GM21576 (cell line): ENCODE measurements around the gene ANKRD44.

Source experiments
- ATAC-seq: cut with Tn5 transposase; IDR thresholded peaks from one replicate; pipeline ENCODE4 v1.9.1; 2021; ENCODE audit warnings: mild to moderate bottlenecking, moderate library complexity; ENCODE audit not compliant: unreplicated experiment

Gene ANKRD44

GRCh38 chr2:197126630-197127352, 183.8 kb downstream of the ANKRD44 start:
- ATAC-seq = no peak

- ATAC-seq = no peak
Measured at GRCh38 chr2:197124639-197125390, 185.8 kb downstream of the ANKRD44 start.

- no peak for ATAC-seq
Measured at GRCh38 chr2:197122821-197123220, 187.8 kb downstream of the ANKRD44 start.

- ATAC-seq = no peak
Measured at GRCh38 chr2:197121756-197122385, 188.7 kb downstream of the ANKRD44 start.

DNA sequence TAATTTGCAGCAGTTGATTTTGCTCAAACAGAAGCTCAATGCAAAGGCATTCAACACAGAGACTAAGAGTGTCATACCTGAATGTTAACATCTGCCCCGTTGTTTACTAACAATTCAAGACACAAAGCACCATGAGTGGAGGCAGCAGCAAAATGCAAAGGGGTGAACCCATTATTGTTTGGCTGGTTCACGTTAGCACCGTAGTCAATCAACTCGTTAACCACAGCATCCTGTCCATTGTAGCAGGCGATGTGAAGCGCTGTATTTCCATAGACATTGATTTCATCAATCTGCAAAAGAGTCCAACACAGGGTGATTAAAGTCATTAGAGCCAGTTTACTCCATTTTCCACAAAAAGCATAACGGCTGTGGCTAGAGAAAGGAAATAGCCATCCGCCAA, 189.3 kb downstream of the ANKRD44 start:
- ATAC-seq = no peak

- ATAC-seq = no peak
Measured at GRCh38 chr2:197116306-197116879, 194.2 kb downstream of the ANKRD44 start.

DNA sequence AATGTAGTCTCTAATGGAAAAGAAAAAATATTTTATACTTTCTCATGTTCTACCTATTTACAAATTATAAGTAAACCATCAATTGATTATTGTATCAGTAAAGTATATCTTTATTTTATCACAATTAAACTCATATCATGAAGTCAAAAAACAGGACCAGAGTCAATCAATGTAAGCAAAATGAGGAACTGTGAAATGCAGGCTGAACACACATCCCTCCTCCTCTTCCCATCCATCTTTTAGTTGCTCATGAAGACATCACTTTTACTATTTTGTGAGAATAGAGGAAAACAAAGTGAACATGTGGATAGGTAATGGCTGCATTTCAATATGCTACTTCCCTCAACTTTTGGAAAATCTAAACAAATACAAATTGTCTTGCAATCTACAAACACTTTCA, 195.3 kb downstream of the ANKRD44 start:
- no peak for ATAC-seq

DNA sequence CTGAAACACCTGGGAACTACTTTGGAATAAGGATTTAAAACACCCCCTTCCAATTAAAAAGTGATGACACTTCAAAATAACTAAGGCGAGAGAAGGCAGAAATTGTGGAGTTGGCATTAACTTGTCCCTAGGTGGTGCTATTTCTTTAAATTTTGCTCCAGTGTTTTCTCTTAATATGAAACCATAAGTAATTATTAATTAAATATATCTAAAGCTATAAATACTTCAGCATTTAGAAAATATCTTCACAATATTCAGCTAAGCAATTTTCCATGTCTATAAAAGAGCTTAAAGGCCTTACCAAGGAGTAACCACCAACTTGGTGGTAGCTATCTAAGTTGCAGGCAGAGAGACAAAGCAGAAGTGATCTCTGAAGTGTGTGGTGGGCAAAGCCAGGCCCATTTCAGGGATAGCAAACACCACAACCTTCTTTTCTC, 197.3 kb downstream of the ANKRD44 start:
- ATAC-seq = peak; percentile 66

DNA sequence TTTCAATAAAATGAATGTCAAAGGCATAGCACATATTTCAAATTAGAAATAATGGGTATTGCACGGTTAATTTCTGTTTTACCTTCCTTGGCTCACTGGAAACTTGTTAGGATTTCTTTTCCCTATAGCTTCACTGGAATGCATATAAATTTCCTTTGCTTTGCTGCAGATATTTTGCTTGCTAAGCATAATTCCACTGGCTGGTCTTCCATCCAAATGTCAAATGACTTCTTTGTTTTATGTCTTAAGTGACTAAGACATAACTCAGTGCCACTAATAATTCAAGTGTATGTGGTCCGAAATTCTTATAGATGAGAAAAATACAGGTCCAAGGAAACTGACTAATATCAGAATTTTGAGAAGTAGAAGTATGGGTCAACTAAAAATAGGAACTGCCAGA, 201.3 kb downstream of the ANKRD44 start:
- ATAC-seq = no peak

GRCh38 chr2:197108758-197109157, 201.8 kb downstream of the ANKRD44 start:
- no peak for ATAC-seq

DNA sequence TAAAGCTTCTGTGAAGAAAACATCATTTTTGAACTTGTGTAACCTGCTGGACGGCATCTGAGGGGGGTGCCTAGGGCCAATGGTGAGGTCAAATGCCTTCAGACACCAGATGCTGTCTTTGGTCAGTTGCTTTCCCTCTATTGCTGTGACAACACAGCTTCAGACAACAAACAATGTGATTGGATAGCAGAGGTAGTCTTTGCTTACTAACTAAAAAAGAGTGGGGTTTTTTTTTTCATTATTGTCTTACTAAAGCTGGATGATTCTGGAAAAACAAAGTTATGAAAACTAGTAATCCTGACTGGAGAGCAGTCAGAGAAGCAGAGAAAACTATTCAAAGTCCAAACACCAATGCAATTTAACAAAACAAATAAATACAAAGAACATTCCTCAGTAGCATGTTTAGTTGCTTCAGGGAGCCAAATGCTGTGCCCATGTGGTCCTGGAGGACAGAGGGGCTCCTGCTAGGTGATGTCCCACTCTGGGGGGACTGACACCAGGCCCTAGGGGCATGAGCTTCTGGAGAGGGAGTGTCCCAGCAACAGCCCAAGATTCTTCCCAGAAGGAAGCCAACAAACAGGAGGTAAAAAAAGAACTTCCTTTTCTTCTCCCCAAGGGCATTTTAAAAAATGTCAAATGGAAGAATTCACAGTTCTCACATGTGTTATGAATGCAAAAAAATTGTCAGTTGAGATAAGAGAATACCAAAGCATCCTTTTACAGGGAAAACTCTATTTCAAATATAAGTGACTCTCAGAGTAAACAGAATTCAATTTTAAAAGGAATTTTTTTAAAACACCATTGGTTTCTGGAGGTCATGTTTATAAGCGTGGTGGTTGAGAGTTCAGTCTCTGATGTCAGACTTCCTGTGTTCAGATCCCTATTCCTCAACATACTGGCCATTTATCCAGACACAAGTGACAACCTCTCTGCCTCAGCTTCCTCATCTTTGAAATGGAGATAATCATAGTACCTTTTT, 203.0 kb downstream of the ANKRD44 start:
- no peak for ATAC-seq

DNA sequence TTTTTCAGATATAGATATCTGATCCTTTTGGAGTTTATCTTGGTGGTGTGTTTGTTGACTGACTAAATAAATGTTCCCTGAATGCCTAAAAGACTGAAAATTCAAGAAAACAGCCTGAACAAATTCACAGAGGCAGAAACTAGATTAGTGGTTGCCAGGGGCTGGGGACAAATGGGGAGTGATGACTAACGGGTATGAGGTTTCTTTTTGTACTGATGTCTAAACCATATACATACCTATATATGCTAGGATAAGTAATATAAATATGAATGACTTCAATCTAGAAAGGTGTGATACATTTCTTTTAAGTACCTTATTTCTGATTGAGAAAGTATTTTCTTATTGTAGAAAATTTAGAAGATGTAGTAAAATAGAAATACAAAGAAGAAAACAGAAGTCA, 207.2 kb downstream of the ANKRD44 start:
- ATAC-seq = no peak

GRCh38 chr2:197102231-197102630, 208.3 kb downstream of the ANKRD44 start:
- no peak for ATAC-seq

- ATAC-seq = no peak
Measured at GRCh38 chr2:197101519-197101918, 209.1 kb downstream of the ANKRD44 start.

GRCh38 chr2:197097578-197098366, 212.8 kb downstream of the ANKRD44 start:
- ATAC-seq = no peak

DNA sequence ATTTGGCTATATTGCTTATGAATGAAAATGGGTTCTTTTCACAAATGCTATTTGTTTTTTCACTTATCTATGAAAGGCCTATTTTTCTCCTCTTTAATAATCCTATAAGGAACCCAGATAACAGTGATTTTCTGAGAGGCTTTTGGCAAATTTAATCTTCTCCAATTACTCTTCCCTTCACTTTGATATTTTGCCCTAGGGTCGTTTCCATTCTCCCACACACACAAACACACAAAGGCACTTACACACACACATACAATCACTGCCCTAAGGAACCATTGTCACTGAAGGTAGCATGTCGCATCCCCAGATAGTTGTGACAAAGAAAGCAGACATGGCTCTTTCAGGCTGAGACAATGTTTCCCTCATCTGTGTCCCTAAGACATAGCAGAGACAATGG, 213.9 kb downstream of the ANKRD44 start:
- ATAC-seq = no peak

- ATAC-seq = no peak
Measured at GRCh38 chr2:197092431-197092830, 218.1 kb downstream of the ANKRD44 start.

GRCh38 chr2:197090742-197091367, 219.7 kb downstream of the ANKRD44 start:
- ATAC-seq = no peak

- ATAC-seq = no peak
Measured at GRCh38 chr2:197089655-197090054, 220.9 kb downstream of the ANKRD44 start.
